Liver (tissue), 9 donors: Measurements from ENCODE around the gene DIAPH2. TPM values are rescaled to one million over a fixed set of nuclear protein-coding genes. Genes with fewer than 3 reads are reported as not detected.

Experiments
- DNase-seq: peaks from one replicate; pipeline ENCODE4 v3.0.0-alpha.2; 2017; ENCODE audit warnings: low spot score
- H3K27ac ChIP-seq, 2 donors: one replicate each; pipeline ENCODE4 v1.7.0; 2013; ENCODE audit warnings: inconsistent platforms in 2 of 2, low read length in 2 of 2, control low read depth in 1 of 2, low read depth in 1 of 2, mild to moderate bottlenecking in 1 of 2
- H3K27me3 ChIP-seq, 4 donors: one replicate each; pipeline versions ENCODE4 v1.6.1 to v1.7.0; 2013; ENCODE audit warnings: low read length in 3 of 4, inconsistent platforms in 1 of 4, mild to moderate bottlenecking in 1 of 4, moderate library complexity in 1 of 4; ENCODE audit not compliant: control insufficient read depth in 4 of 4, insufficient read depth in 4 of 4
- H3K36me3 ChIP-seq, 4 donors: one replicate each; pipeline versions ENCODE4 v1.6.1 to v1.7.0; 2013; ENCODE audit warnings: low read length in 3 of 4, mild to moderate bottlenecking in 3 of 4, low read depth in 1 of 4, moderate library complexity in 1 of 4; ENCODE audit not compliant: control insufficient read depth in 4 of 4, insufficient read depth in 3 of 4
- H3K4me1 ChIP-seq, 4 donors: one replicate each; pipeline versions ENCODE4 v1.6.1 to v1.7.0; 2013; ENCODE audit warnings: low read length in 3 of 4, mild to moderate bottlenecking in 3 of 4, moderate library complexity in 1 of 4; ENCODE audit not compliant: control insufficient read depth in 4 of 4, insufficient read depth in 4 of 4
- H3K4me3 ChIP-seq, 3 donors: one replicate each; pipeline versions ENCODE4 v1.6.1 to v1.7.0; 2013; ENCODE audit warnings: low read length in 3 of 3, control low read depth in 1 of 3, low read depth in 1 of 3, mild to moderate bottlenecking in 1 of 3
- H3K9ac ChIP-seq, 2 donors: one replicate each; pipeline ENCODE4 v1.7.0; 2013; ENCODE audit warnings: low read length in 2 of 2, mild to moderate bottlenecking in 2 of 2, moderate library complexity in 2 of 2, control low read depth in 1 of 2, low read depth in 1 of 2
- H3K9me3 ChIP-seq, 4 donors: one replicate each; pipeline versions ENCODE4 v1.6.1 to v1.7.0; 2013; ENCODE audit warnings: low read length in 3 of 4; ENCODE audit not compliant: control insufficient read depth in 4 of 4
- EGR1 ChIP-seq, 2 donors: IDR thresholded peaks; 2 replicates each; pipeline ENCODE4 v1.6.1; 2016 to 2018; ENCODE audit warnings: antibody characterized with exemption in 2 of 2, low read depth in 2 of 2
- FOXA1 ChIP-seq: IDR thresholded peaks from 2 replicates; pipeline ENCODE4 v1.6.1; 2016; ENCODE audit warnings: antibody characterized with exemption
- FOXA2 ChIP-seq: IDR thresholded peaks from 2 replicates; pipeline ENCODE4 v1.6.1; 2016; ENCODE audit warnings: antibody characterized with exemption
- GABPA ChIP-seq, 2 donors: IDR thresholded peaks in 1 of 2; conservative IDR thresholded peaks in 1 of 2; 2 replicates each; pipeline ENCODE4 v1.6.1; 2016; ENCODE audit warnings: antibody characterized with exemption in 2 of 2, mild to moderate bottlenecking in 1 of 2, moderate library complexity in 1 of 2
- HNF4A ChIP-seq, 2 donors: conservative IDR thresholded peaks; 2 replicates each; pipeline ENCODE4 v1.6.1; 2016; ENCODE audit warnings: antibody characterized with exemption in 2 of 2, mild to moderate bottlenecking in 2 of 2
- HNF4G ChIP-seq: IDR thresholded peaks from 2 replicates; pipeline ENCODE4 v1.6.1; 2016; ENCODE audit warnings: antibody characterized with exemption
- JUND ChIP-seq, 2 donors: IDR thresholded peaks; 2 replicates each; pipeline ENCODE4 v1.6.1; 2016; ENCODE audit warnings: antibody characterized with exemption in 2 of 2
- NR2F2 ChIP-seq: IDR thresholded peaks from 2 replicates; pipeline ENCODE4 v1.6.1; 2016; ENCODE audit warnings: antibody characterized with exemption
- RAD21 ChIP-seq, 2 donors: IDR thresholded peaks; 2 replicates each; pipeline ENCODE4 v1.6.1; 2016; ENCODE audit warnings: antibody characterized with exemption in 2 of 2, mild to moderate bottlenecking in 2 of 2
- RXRA ChIP-seq, 2 donors: IDR thresholded peaks; 2 replicates each; pipeline ENCODE4 v1.6.1; 2017 to 2018; ENCODE audit warnings: antibody characterized with exemption in 2 of 2, mild to moderate bottlenecking in 1 of 2
- SP1 ChIP-seq: IDR thresholded peaks from 2 replicates; pipeline ENCODE4 v1.6.1; 2018; ENCODE audit warnings: antibody characterized with exemption, mild to moderate bottlenecking
- TAF1 ChIP-seq: conservative IDR thresholded peaks from 2 replicates; pipeline ENCODE4 v1.6.1; 2016; ENCODE audit warnings: antibody characterized with exemption, mild to moderate bottlenecking
- YY1 ChIP-seq: IDR thresholded peaks from 2 replicates; pipeline ENCODE4 v1.6.1; 2016; ENCODE audit warnings: antibody characterized with exemption, mild to moderate bottlenecking
- WGBS: extraction: QIAGEN DNeasy Blood & Tissue Kit; methylation state at CpG from one replicate; pipeline ENCODE4 v1.1.7; 2013; 5-methylcytosine and 5-hydroxymethylcytosine counted together
- polyA plus RNA-seq, 2 donors: library from polyadenylated mRNA; stranded (reverse) in 1 of 2; unstranded in 1 of 2; fragments of 200-250 nt in 1 of 2; fragments of >200 nt in 1 of 2; fragmentation: Nextera tagmentation in 1 of 2; extraction: Ambion mirVana in 1 of 2; gene quantifications; one replicate each; pipeline versions ENCODE4 v1.2.1 to v1.2.3, GENCODE V29; 2013 to 2015
- total RNA-seq, 2 donors: library from RNA; depleted of rRNA; stranded (reverse); fragments of >200 nt; gene quantifications; one replicate each; pipeline ENCODE4 v1.2.3, GENCODE V29; 2014
- TF ChIP-seq, protein P1 (sequence below): IDR thresholded peaks from 2 replicates; pipeline ENCODE4 v1.6.1; 2016; ENCODE audit warnings: antibody characterized with exemption, mild to moderate bottlenecking
- TF ChIP-seq, protein P2 (sequence below): fragments of 150-350 bp; IDR thresholded peaks from 2 replicates; pipeline ENCODE4 v1.5.1; 2017; ENCODE audit warnings: improper control_type of control experiment, low read depth, low read length; ENCODE audit not compliant: missing input control
- TF ChIP-seq, protein P3 (sequence below): IDR thresholded peaks from 2 replicates; pipeline ENCODE4 v1.6.1; 2016; ENCODE audit warnings: antibody characterized with exemption
- TF ChIP-seq, protein P4 (sequence below): IDR thresholded peaks from 2 replicates; pipeline ENCODE4 v1.6.1; 2016; ENCODE audit warnings: antibody characterized with exemption
- TF ChIP-seq, protein P5 (sequence below): IDR thresholded peaks from 2 replicates; pipeline ENCODE4 v1.6.1; 2016; ENCODE audit warnings: antibody characterized with exemption
- donor health status: healthy.
- donor health status: healthy.
- donor health status: healthy.
- donor health status: healthy.
- donor health status: healthy.

DIAPH2 gene
- total and polyA plus RNA-seq, 4 donors: 2.7 to 16.6 (median 5.3) TPM

DNA sequence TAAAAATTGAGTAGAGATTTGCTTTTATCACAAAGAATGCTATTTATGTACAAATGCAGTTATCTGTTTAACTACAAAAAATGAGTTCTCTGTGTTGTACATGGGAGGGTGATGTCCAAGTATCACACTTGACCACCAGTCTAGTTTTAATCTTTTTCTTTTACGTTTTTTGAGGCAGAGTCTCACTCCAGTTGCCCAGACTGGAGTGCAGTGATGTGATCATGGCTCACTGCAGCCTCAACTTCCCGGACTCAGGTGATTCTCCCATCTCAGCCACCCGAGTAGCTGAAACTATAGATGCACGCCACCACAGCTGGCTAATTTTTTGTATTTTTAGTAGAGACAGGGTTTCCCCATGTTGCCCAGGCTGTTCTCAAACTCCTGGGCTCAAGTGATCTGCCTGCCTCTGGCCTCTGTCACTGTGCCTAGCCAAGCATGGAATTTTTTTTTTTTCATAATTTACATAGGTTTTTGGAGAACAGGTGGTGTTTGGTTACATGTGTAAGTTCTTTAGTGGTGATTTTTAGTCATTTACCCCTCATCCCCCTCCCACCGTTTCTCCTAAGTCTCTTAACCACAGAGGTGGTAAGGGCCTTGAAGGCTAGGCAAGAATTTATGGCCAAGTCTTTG, 151.1 kb downstream of the DIAPH2 start:
- DNase-seq: no peak
- TF ChIP-seq FOXA2 (no peak), HNF4G (no peak), SP1 (no peak), JUND (IDR thresholded peaks at IDR 0.05) (no peak), FOXA1 (no peak), NR2F2 (no peak), RAD21 (IDR thresholded peaks at IDR 0.05) (no peak), RXRA (IDR thresholded peaks at IDR 0.05) (no peak), TAF1 (no peak), EGR1 (IDR thresholded peaks at IDR 0.05; ENCODE audit: low read depth in 2 of 2) (no peak), YY1 (no peak), HNF4A (conservative IDR thresholded peaks at IDR 0.05) (no peak), GABPA (IDR thresholded peaks at IDR 0.05 in 1 of 2, conservative IDR thresholded peaks at IDR 0.05 in 1 of 2) (no peak)
- TF ChIP-seq, protein P1, sequence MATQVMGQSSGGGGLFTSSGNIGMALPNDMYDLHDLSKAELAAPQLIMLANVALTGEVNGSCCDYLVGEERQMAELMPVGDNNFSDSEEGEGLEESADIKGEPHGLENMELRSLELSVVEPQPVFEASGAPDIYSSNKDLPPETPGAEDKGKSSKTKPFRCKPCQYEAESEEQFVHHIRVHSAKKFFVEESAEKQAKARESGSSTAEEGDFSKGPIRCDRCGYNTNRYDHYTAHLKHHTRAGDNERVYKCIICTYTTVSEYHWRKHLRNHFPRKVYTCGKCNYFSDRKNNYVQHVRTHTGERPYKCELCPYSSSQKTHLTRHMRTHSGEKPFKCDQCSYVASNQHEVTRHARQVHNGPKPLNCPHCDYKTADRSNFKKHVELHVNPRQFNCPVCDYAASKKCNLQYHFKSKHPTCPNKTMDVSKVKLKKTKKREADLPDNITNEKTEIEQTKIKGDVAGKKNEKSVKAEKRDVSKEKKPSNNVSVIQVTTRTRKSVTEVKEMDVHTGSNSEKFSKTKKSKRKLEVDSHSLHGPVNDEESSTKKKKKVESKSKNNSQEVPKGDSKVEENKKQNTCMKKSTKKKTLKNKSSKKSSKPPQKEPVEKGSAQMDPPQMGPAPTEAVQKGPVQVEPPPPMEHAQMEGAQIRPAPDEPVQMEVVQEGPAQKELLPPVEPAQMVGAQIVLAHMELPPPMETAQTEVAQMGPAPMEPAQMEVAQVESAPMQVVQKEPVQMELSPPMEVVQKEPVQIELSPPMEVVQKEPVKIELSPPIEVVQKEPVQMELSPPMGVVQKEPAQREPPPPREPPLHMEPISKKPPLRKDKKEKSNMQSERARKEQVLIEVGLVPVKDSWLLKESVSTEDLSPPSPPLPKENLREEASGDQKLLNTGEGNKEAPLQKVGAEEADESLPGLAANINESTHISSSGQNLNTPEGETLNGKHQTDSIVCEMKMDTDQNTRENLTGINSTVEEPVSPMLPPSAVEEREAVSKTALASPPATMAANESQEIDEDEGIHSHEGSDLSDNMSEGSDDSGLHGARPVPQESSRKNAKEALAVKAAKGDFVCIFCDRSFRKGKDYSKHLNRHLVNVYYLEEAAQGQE: no peak
- TF ChIP-seq, protein P2, sequence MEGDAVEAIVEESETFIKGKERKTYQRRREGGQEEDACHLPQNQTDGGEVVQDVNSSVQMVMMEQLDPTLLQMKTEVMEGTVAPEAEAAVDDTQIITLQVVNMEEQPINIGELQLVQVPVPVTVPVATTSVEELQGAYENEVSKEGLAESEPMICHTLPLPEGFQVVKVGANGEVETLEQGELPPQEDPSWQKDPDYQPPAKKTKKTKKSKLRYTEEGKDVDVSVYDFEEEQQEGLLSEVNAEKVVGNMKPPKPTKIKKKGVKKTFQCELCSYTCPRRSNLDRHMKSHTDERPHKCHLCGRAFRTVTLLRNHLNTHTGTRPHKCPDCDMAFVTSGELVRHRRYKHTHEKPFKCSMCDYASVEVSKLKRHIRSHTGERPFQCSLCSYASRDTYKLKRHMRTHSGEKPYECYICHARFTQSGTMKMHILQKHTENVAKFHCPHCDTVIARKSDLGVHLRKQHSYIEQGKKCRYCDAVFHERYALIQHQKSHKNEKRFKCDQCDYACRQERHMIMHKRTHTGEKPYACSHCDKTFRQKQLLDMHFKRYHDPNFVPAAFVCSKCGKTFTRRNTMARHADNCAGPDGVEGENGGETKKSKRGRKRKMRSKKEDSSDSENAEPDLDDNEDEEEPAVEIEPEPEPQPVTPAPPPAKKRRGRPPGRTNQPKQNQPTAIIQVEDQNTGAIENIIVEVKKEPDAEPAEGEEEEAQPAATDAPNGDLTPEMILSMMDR: no peak
- TF ChIP-seq, protein P3, sequence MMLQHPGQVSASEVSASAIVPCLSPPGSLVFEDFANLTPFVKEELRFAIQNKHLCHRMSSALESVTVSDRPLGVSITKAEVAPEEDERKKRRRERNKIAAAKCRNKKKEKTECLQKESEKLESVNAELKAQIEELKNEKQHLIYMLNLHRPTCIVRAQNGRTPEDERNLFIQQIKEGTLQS: no peak
- TF ChIP-seq, protein P4, sequence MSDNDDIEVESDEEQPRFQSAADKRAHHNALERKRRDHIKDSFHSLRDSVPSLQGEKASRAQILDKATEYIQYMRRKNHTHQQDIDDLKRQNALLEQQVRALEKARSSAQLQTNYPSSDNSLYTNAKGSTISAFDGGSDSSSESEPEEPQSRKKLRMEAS: no peak
- TF ChIP-seq, protein P5, sequence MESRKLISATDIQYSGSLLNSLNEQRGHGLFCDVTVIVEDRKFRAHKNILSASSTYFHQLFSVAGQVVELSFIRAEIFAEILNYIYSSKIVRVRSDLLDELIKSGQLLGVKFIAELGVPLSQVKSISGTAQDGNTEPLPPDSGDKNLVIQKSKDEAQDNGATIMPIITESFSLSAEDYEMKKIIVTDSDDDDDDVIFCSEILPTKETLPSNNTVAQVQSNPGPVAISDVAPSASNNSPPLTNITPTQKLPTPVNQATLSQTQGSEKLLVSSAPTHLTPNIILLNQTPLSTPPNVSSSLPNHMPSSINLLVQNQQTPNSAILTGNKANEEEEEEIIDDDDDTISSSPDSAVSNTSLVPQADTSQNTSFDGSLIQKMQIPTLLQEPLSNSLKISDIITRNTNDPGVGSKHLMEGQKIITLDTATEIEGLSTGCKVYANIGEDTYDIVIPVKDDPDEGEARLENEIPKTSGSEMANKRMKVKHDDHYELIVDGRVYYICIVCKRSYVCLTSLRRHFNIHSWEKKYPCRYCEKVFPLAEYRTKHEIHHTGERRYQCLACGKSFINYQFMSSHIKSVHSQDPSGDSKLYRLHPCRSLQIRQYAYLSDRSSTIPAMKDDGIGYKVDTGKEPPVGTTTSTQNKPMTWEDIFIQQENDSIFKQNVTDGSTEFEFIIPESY: no peak
- Histone ChIP-seq H3K9ac (no peak overlapping the region), H3K9me3 (no peaks in the 10 kb centered on the region), H3K4me3 (no peak overlapping the region), H3K27ac (no peak overlapping the region), H3K36me3 (no peaks in the 10 kb centered on the region), H3K27me3 (no peaks in the 10 kb centered on the region), H3K4me1 (no peaks in the 10 kb centered on the region)
- WGBS: 89% methylated on average over 5 of the region's 5 CpGs
